B cell (primary cell): ENCODE data around the gene C1orf198. TPM values are rescaled to one million over a fixed set of nuclear protein-coding genes. Genes with fewer than 3 reads are reported as not detected.

Source experiments
- ATAC-seq: fragments of 200-7000 bp; cut with Tn5 transposase; one replicate; pipeline ENCODE4 v1.10.0; 2021; ENCODE audit warnings: low read depth, mild to moderate bottlenecking, moderate number of reproducible peaks, moderate library complexity
- CTCF ChIA-PET: fragments of 350-600 bp; sonication (Branson Sonifier 250); formaldehyde crosslinking; loops from one replicate; lab custom pipeline; 2021; ENCODE audit warnings: antibody characterized with exemption, inconsistent platforms; lab: Charles Lee
- POLR2A ChIA-PET: fragments of 350-600 bp; sonication (Branson Sonifier 250); formaldehyde crosslinking; loops from one replicate; lab custom pipeline; 2021; ENCODE audit warnings: antibody characterized with exemption; lab: Charles Lee
- DNase-seq: peaks from one replicate; pipeline ENCODE4 v3.0.0; 2013
- H2AFZ ChIP-seq: 2 replicates; pipeline ENCODE4 v1.6.1; 2012; ENCODE audit warnings: mild to moderate bottlenecking, low read depth, low read length; ENCODE audit not compliant: insufficient read depth, poor library complexity, severe bottlenecking
- H3K27ac ChIP-seq, 2 donors: 1 replicate in 1 of 2; 2 replicates in 1 of 2; pipeline ENCODE4 v1.5.1; 2012 to 2013; ENCODE audit warnings: low read length in 2 of 2, mild to moderate bottlenecking in 2 of 2, moderate library complexity in 1 of 2
- H3K27me3 ChIP-seq, 4 experiments: fragments of 200-600 bp in 1 of 4; sonication (generic) in 1 of 4; replicated peaks in 1 of 4; 1 replicate in 2 of 4; 2 replicates in 2 of 4; pipeline versions ENCODE4 v1.6.1 to v1.7.0; 2013 to 2016; ENCODE audit warnings: low read length in 3 of 4, mild to moderate bottlenecking in 2 of 4, mixed read lengths in 1 of 4, moderate library complexity in 1 of 4; ENCODE audit not compliant: insufficient read depth in 4 of 4, control insufficient read depth in 3 of 4; ENCODE audit errors: control extremely low read depth in 1 of 4
- H3K36me3 ChIP-seq, 2 experiments: replicated peaks in 1 of 2; 1 replicate in 1 of 2; 2 replicates in 1 of 2; pipeline versions ENCODE4 v1.6.1 to v1.7.1; 2013; ENCODE audit warnings: low read length in 1 of 2; ENCODE audit not compliant: insufficient read depth in 2 of 2, control insufficient read depth in 1 of 2; ENCODE audit errors: control extremely low read depth in 1 of 2, extremely low read depth in 1 of 2
- H3K4me1 ChIP-seq, 2 donors: fragments of 200-600 bp in 1 of 2; sonication (generic) in 1 of 2; 1 replicate in 1 of 2; 2 replicates in 1 of 2; pipeline versions ENCODE4 v1.5.1 to v1.6.1; 2013 to 2017; ENCODE audit warnings: low read length in 2 of 2; ENCODE audit not compliant: control insufficient read depth in 2 of 2, insufficient read depth in 2 of 2
- H3K4me2 ChIP-seq: replicated peaks from 2 replicates; pipeline ENCODE3; 2012; ENCODE audit warnings: mild to moderate bottlenecking, low read depth, low read length; ENCODE audit not compliant: poor library complexity, severe bottlenecking
- H3K4me3 ChIP-seq, 5 experiments: fragments of 200-600 bp in 1 of 5; sonication (generic) in 1 of 5; 1 replicate in 3 of 5; 2 replicates in 2 of 5; pipeline versions ENCODE4 v1.5.1 to v1.7.0; 2011 to 2016; ENCODE audit warnings: low read length in 4 of 5, mild to moderate bottlenecking in 4 of 5, low read depth in 2 of 5, control low read depth in 1 of 5, moderate library complexity in 1 of 5; ENCODE audit not compliant: insufficient read depth in 1 of 5; ENCODE audit errors: control extremely low read depth in 1 of 5, extremely low read depth in 1 of 5
- H3K79me2 ChIP-seq: fragments of 200-600 bp; sonication (generic); one replicate; pipeline ENCODE4 v1.6.0; 2016; ENCODE audit warnings: low read length; ENCODE audit not compliant: control insufficient read depth, insufficient read depth
- H3K9ac ChIP-seq: fragments of 200-600 bp; sonication (generic); 2 replicates; pipeline ENCODE4 v1.6.1; 2017; ENCODE audit warnings: mild to moderate bottlenecking, low read length, moderate library complexity
- H3K9me3 ChIP-seq, 3 donors: one replicate each; pipeline versions ENCODE4 v1.6.1 to v1.7.1; 2013; ENCODE audit warnings: low read length in 2 of 3; ENCODE audit not compliant: control insufficient read depth in 2 of 3, insufficient read depth in 1 of 3; ENCODE audit errors: control extremely low read depth in 1 of 3
- H4K20me1 ChIP-seq: 2 replicates; pipeline ENCODE4 v1.6.0; 2012; ENCODE audit warnings: mild to moderate bottlenecking, low read length; ENCODE audit not compliant: insufficient read depth, control insufficient read depth, poor library complexity, severe bottlenecking
- H3K27ac Mint-ChIP-seq: one replicate; pipeline ENCODE4 v1.8.0; 2021; ENCODE audit warnings: mixed read lengths
- H3K27me3 Mint-ChIP-seq: one replicate; pipeline ENCODE4 v1.8.0; 2021; ENCODE audit warnings: mixed read lengths
- H3K4me1 Mint-ChIP-seq: one replicate; pipeline ENCODE4 v1.8.0; 2021; ENCODE audit warnings: mixed read lengths
- H3K4me3 Mint-ChIP-seq: one replicate; pipeline ENCODE4 v1.8.0; 2021; ENCODE audit warnings: mixed read lengths
- H3K9me3 Mint-ChIP-seq: one replicate; pipeline ENCODE4 v1.8.0; 2022; ENCODE audit warnings: mixed read lengths; ENCODE audit not compliant: insufficient read depth
- CTCF ChIP-seq: fragments of 200-600 bp; IDR thresholded peaks from one replicate; pipeline ENCODE4 v1.8.0; 2022; ENCODE audit warnings: antibody characterized with exemption, mild to moderate bottlenecking
- EZH2 ChIP-seq: IDR thresholded peaks from 2 replicates; pipeline ENCODE4 v1.6.1; 2012; ENCODE audit warnings: borderline replicate concordance, low read depth, mild to moderate bottlenecking, moderate library complexity, low read length; ENCODE audit not compliant: insufficient read depth, poor library complexity, severe bottlenecking
- WGBS: methylation state at CpG from one replicate; pipeline ENCODE4 v1.1.5; 2013; ENCODE audit warnings: missing lambda C conversion rate; ENCODE audit not compliant: insufficient coverage; 5-methylcytosine and 5-hydroxymethylcytosine counted together
- intact Hi-C: fragments of 100-400 bp; cut with micrococcal nuclease; formaldehyde crosslinking; loops from one replicate; pipeline ENCODE4 v1.10.0; 2022
- polyA plus RNA-seq: library from polyadenylated mRNA; depleted of rRNA; stranded (reverse); fragments of >200 nt; gene quantifications from 2 replicates; pipeline ENCODE4 v1.2.3, GENCODE V29; 2012
- total RNA-seq, 2 donors: library from RNA; stranded (reverse); fragments of 120-200 nt in 1 of 2; gene quantifications; 1 replicate in 1 of 2; 2 replicates in 1 of 2; pipeline versions ENCODE4 v1.2.3 to v1.2.4, GENCODE V29; 2013 to 2022

The C1orf198 gene
- total and polyA plus RNA-seq, 2 donors (not counting 1 experiment from before 2014, with no cell fraction given) = 1.0 to 6.6 TPM

GRCh38 chr1:230844561-230844960, 23.8 kb downstream of the C1orf198 start:
- ChIA-PET CTCF (interaction anchor here (0.6 kb wide), 1 partner anchor 310 kb away, joined by 3 read pairs; no protein-coding TSS in a partner anchor), POLR2A (no interaction called here)
- H3K27ac Mint-ChIP-seq = no peak overlapping the region
- no peak for TF ChIP-seq CTCF
- no peak for TF ChIP-seq EZH2
- Histone ChIP-seq H3K4me2 (no peak overlapping the region), H2AFZ (no peak overlapping the region), H3K9me3 (no peaks in the 10 kb centered on the region), H3K9ac (no peak overlapping the region), H3K27me3 (no peaks in the 10 kb centered on the region), H3K36me3 (no peaks in the 10 kb centered on the region), H3K4me1 (no peaks in the 10 kb centered on the region), H4K20me1 (no peaks in the 10 kb centered on the region), H3K79me2 (no peaks in the 10 kb centered on the region), H3K4me3 (no peak overlapping the region), H3K27ac (no peak overlapping the region)
- H3K4me3 Mint-ChIP-seq = no peak overlapping the region
- no peaks in the 10 kb centered on the region for H3K27me3 Mint-ChIP-seq
- DNase-seq (no peak), ATAC-seq (no peak)
- no peaks in the 10 kb centered on the region for H3K9me3 Mint-ChIP-seq
- H3K4me1 Mint-ChIP-seq = no peaks in the 10 kb centered on the region
- intact Hi-C loops = no loop called here
- 100% methylated on average over 2 of the region's 4 CpGs for WGBS

GRCh38 chr1:230843503-230844309, 24.6 kb downstream of the C1orf198 start:
- DNase-seq = no peak
- Histone ChIP-seq H4K20me1 (no peaks in the 10 kb centered on the region), H3K27me3 (no peaks in the 10 kb centered on the region), H3K9ac (no peak overlapping the region), H3K79me2 (no peaks in the 10 kb centered on the region), H3K27ac (no peak overlapping the region), H3K4me2 (no peak overlapping the region), H3K4me3 (no peak overlapping the region), H2AFZ (no peak overlapping the region), H3K36me3 (no peaks in the 10 kb centered on the region), H3K4me1 (no peaks in the 10 kb centered on the region), H3K9me3 (no peaks in the 10 kb centered on the region)
- H3K27ac Mint-ChIP-seq = no peak overlapping the region
- H3K27me3 Mint-ChIP-seq = no peaks in the 10 kb centered on the region
- no peaks in the 10 kb centered on the region for H3K9me3 Mint-ChIP-seq
- 97% methylated on average over 23 of the region's 28 CpGs for WGBS
- H3K4me3 Mint-ChIP-seq = no peak overlapping the region
- CTCF ChIA-PET = interaction anchor here (0.6 kb wide), 1 partner anchor 311 kb away, joined by 3 read pairs; no protein-coding TSS in a partner anchor
- POLR2A ChIA-PET = no interaction called here
- H3K4me1 Mint-ChIP-seq = no peaks in the 10 kb centered on the region
- no peak for ATAC-seq
- TF ChIP-seq CTCF = no peak
- no peak for TF ChIP-seq EZH2
- intact Hi-C loops = no loop called here
